HepG2 (cell line): Measurements from ENCODE around the gene INO80B. TPM values are rescaled to one million over a fixed set of nuclear protein-coding genes. Genes with fewer than 3 reads are reported as not detected.

ENCODE experiments used
- ARHGAP35 ChIP-seq: sonication (generic); formaldehyde crosslinking; IDR thresholded peaks from 2 replicates; pipeline ENCODE4 v1.9.0; 2022; ENCODE audit warnings: mild to moderate bottlenecking, inconsistent platforms, moderate library complexity, missing genetic modification reagents, borderline replicate concordance
- EEA1 ChIP-seq: sonication (generic); formaldehyde crosslinking; IDR thresholded peaks from 2 replicates; pipeline ENCODE4 v1.5.1; 2020; ENCODE audit warnings: mild to moderate bottlenecking, missing genetic modification reagents, borderline replicate concordance
- FOSL1 ChIP-seq: sonication (generic); formaldehyde crosslinking; IDR thresholded peaks from 2 replicates; pipeline ENCODE4 v1.9.0; 2021; ENCODE audit warnings: missing genetic modification reagents, borderline replicate concordance
- FOXM1 ChIP-seq: sonication (generic); formaldehyde crosslinking; IDR thresholded peaks from 2 replicates; pipeline ENCODE4 v1.5.0; 2020; ENCODE audit warnings: missing genetic modification reagents
- HDAC1 ChIP-seq: sonication (generic); formaldehyde crosslinking; IDR thresholded peaks from 2 replicates; pipeline ENCODE4 v1.5.1; 2020; ENCODE audit warnings: mild to moderate bottlenecking, missing genetic modification reagents
- HES4 ChIP-seq: sonication (generic); formaldehyde crosslinking; IDR thresholded peaks from 2 replicates; pipeline ENCODE4 v1.9.0; 2021; ENCODE audit warnings: mild to moderate bottlenecking, missing genetic modification reagents, borderline replicate concordance
- HNF4G ChIP-seq, 2 experiments: sonication (generic) in 1 of 2; formaldehyde crosslinking in 1 of 2; IDR thresholded peaks; 2 replicates each; pipeline versions ENCODE4 v1.4.0 to v1.6.1; 2011 to 2020; ENCODE audit warnings: borderline replicate concordance in 2 of 2, low read depth in 2 of 2, mild to moderate bottlenecking in 2 of 2, low read length in 1 of 2, missing genetic modification reagents in 1 of 2, moderate library complexity in 1 of 2
- HOXA3 ChIP-seq: sonication (generic); formaldehyde crosslinking; IDR thresholded peaks from 2 replicates; pipeline ENCODE4 v1.5.0; 2020; ENCODE audit warnings: missing genetic modification reagents
- KMT2A ChIP-seq: sonication (generic); formaldehyde crosslinking; IDR thresholded peaks from 2 replicates; pipeline ENCODE4 v1.4.0; 2020; ENCODE audit warnings: missing genetic modification reagents
- MIER3 ChIP-seq: IDR thresholded peaks from 2 replicates; pipeline ENCODE4 v1.6.1; 2016; ENCODE audit warnings: missing compliant biosample characterization, borderline replicate concordance
- RARG ChIP-seq: sonication (generic); formaldehyde crosslinking; IDR thresholded peaks from 2 replicates; pipeline ENCODE4 v1.4.0; 2020; ENCODE audit warnings: low read depth, mild to moderate bottlenecking, missing genetic modification reagents
- RNF219 ChIP-seq: sonication (generic); formaldehyde crosslinking; IDR thresholded peaks from 2 replicates; pipeline ENCODE4 v1.5.0; 2020; ENCODE audit warnings: mild to moderate bottlenecking, missing genetic modification reagents
- RXRB ChIP-seq: IDR thresholded peaks from 2 replicates; pipeline ENCODE4 v1.6.1; 2016; ENCODE audit warnings: borderline replicate concordance, missing genetic modification reagents, missing compliant biosample characterization
- ZFP90 ChIP-seq: sonication (generic); formaldehyde crosslinking; IDR thresholded peaks from 2 replicates; pipeline ENCODE4 v1.8.0; 2022; ENCODE audit warnings: missing genetic modification reagents, mild to moderate bottlenecking, inconsistent platforms, borderline replicate concordance
- ZSCAN5A ChIP-seq: sonication (generic); formaldehyde crosslinking; IDR thresholded peaks from 2 replicates; pipeline ENCODE4 v1.8.0; 2022; ENCODE audit warnings: mild to moderate bottlenecking, missing genetic modification reagents, borderline replicate concordance
- polyA plus RNA-seq, 8 experiments: library from polyadenylated mRNA; depleted of rRNA in 3 of 8; stranded (reverse) in 7 of 8; unstranded in 1 of 8; fragments of >200 nt; fragmentation: Illumina TruSeq in 4 of 8; extraction: Trizol in 4 of 8; gene quantifications; 2 replicates each; pipeline versions ENCODE4 v1.2.1 to v1.2.3, GENCODE V29; 2011 to 2016; ENCODE audit warnings: low read depth in 4 of 8, missing spikeins in 1 of 8, mixed read lengths in 1 of 8; ENCODE audit not compliant: insufficient read depth in 1 of 8
- total RNA-seq, 5 experiments: library from RNA; depleted of rRNA; stranded (reverse); fragments of >200 nt; fragmentation: Illumina TruSeq; extraction: Trizol; gene quantifications; 2 replicates each; pipeline ENCODE4 v1.2.3, GENCODE V29; 2016; ENCODE audit warnings: low read depth in 1 of 5
- TF ChIP-seq, protein P1 (sequence below): sonication (generic); formaldehyde crosslinking; IDR thresholded peaks from 2 replicates; pipeline ENCODE4 v1.4.0; 2020; ENCODE audit warnings: mild to moderate bottlenecking, missing genetic modification reagents
- TF ChIP-seq, protein P2 (sequence below): sonication (generic); formaldehyde crosslinking; IDR thresholded peaks from 2 replicates; pipeline ENCODE4 v1.5.0; 2020; ENCODE audit warnings: mild to moderate bottlenecking, missing genetic modification reagents
- TF ChIP-seq, protein P3 (sequence below): sonication (generic); formaldehyde crosslinking; IDR thresholded peaks from 2 replicates; pipeline ENCODE4 v1.8.0; 2023; ENCODE audit warnings: mild to moderate bottlenecking, missing genetic modification reagents

The INO80B gene
- total and polyA plus RNA-seq, 2 of the 13 experiments (the other 11 are each of a cell fraction or from before 2014, with no cell fraction given): 6.2 to 14.5 TPM

GRCh38 chr2:74457549-74458131 is 2.8 kb downstream of the INO80B start (continued):
- TF ChIP-seq, protein P1, sequence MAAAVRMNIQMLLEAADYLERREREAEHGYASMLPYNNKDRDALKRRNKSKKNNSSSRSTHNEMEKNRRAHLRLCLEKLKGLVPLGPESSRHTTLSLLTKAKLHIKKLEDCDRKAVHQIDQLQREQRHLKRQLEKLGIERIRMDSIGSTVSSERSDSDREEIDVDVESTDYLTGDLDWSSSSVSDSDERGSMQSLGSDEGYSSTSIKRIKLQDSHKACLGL: peak; percentile 64
- TF ChIP-seq RARG (CRISPR knock-in tag): 0 out of 2 replicates have a peak, but pooled peaks have one; percentile 53
- TF ChIP-seq HOXA3: peak; percentile 77; the same call in 1 of the 2 replicates
- peak; percentile 92; the same call in 1 of the 2 replicates for TF ChIP-seq ZSCAN5A (CRISPR knock-in tag)
- TF ChIP-seq, protein P2, sequence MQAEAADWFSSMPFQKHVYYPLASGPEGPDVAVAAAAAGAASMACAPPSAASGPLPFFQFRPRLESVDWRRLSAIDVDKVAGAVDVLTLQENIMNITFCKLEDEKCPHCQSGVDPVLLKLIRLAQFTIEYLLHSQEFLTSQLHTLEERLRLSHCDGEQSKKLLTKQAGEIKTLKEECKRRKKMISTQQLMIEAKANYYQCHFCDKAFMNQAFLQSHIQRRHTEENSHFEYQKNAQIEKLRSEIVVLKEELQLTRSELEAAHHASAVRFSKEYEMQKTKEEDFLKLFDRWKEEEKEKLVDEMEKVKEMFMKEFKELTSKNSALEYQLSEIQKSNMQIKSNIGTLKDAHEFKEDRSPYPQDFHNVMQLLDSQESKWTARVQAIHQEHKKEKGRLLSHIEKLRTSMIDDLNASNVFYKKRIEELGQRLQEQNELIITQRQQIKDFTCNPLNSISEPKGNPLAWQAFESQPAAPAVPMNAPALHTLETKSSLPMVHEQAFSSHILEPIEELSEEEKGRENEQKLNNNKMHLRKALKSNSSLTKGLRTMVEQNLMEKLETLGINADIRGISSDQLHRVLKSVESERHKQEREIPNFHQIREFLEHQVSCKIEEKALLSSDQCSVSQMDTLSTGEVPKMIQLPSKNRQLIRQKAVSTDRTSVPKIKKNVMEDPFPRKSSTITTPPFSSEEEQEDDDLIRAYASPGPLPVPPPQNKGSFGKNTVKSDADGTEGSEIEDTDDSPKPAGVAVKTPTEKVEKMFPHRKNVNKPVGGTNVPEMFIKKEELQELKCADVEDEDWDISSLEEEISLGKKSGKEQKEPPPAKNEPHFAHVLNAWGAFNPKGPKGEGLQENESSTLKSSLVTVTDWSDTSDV (CRISPR knock-in tag): no peak
- TF ChIP-seq ARHGAP35 (CRISPR knock-in tag): peak; percentile 4; the same call in 1 of the 2 replicates
- TF ChIP-seq HDAC1 (CRISPR knock-in tag): peak; percentile 65; the same call in 1 of the 2 replicates
- no peak for TF ChIP-seq MIER3 (CRISPR knock-in tag)
- TF ChIP-seq ZFP90: peak; percentile 43
- TF ChIP-seq KMT2A (CRISPR knock-in tag): peak; percentile 83
- TF ChIP-seq EEA1 (CRISPR knock-in tag): peak; percentile 27; the same call in 1 of the 2 replicates
- peak; percentile 56 for TF ChIP-seq HES4 (CRISPR knock-in tag)
- TF ChIP-seq, protein P3, sequence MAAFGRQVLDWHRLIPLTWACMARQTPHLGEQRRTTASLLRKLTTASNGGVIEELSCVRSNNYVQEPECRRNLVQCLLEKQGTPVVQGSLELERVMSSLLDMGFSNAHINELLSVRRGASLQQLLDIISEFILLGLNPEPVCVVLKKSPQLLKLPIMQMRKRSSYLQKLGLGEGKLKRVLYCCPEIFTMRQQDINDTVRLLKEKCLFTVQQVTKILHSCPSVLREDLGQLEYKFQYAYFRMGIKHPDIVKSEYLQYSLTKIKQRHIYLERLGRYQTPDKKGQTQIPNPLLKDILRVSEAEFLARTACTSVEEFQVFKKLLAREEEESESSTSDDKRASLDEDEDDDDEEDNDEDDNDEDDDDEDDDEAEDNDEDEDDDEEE: 0 out of 2 replicates have a peak, but pooled peaks have one; percentile 45
- TF ChIP-seq RNF219 (CRISPR knock-in tag): no peak
- 0 out of 2 replicates have a peak, but pooled peaks have one; percentile 57 for TF ChIP-seq FOXM1
- no peak for TF ChIP-seq FOSL1 (CRISPR knock-in tag)
- peak; percentile 30; the same call in 1 of the 2 replicates for TF ChIP-seq HNF4G (IDR thresholded peaks at IDR 0.05; ENCODE audit: borderline replicate concordance, low read depth, low read length)
- peak; percentile 28; the same call in 1 of the 2 replicates for TF ChIP-seq HNF4G (CRISPR knock-in tag; IDR thresholded peaks at IDR 0.05; ENCODE audit: borderline replicate concordance, low read depth)
- TF ChIP-seq RXRB (CRISPR knock-in tag): peak; percentile 40; the same call in 1 of the 2 replicates
